Left ventricle myocardium inferior (tissue), 1 donor: ENCODE measurements around the gene DLG5. TPM values are rescaled to one million over a fixed set of nuclear protein-coding genes. Genes with fewer than 3 reads are reported as not detected.

Experiments used
- DNase-seq: peaks from one replicate; pipeline ENCODE4 v3.0.0-alpha.2; 2020
- H3K27ac ChIP-seq: fragments of 200-600 bp; replicated peaks from 2 replicates; pipeline ENCODE4 v1.8.0; 2021
- H3K27me3 ChIP-seq: fragments of 200-600 bp; 2 replicates; pipeline ENCODE4 v1.8.0; 2021; ENCODE audit warnings: low read depth
- H3K36me3 ChIP-seq: fragments of 200-600 bp; 2 replicates; pipeline ENCODE4 v1.8.0; 2021
- H3K4me1 ChIP-seq: fragments of 200-600 bp; 2 replicates; pipeline ENCODE4 v1.8.0; 2021
- H3K4me3 ChIP-seq: fragments of 200-600 bp; 2 replicates; pipeline ENCODE4 v1.8.0; 2021; ENCODE audit warnings: mild to moderate bottlenecking, moderate library complexity
- H3K9me3 ChIP-seq: fragments of 200-600 bp; replicated peaks from 2 replicates; pipeline ENCODE4 v1.8.0; 2021
- intact Hi-C: fragments of 100-400 bp; cut with micrococcal nuclease; formaldehyde crosslinking; loops from one replicate; pipeline ENCODE4 v1.11.0; 2022
- total RNA-seq: library from RNA; stranded (reverse); fragmentation: NEBNext Ultra II Directional; extraction: Animal tissue kit (Norgen Biotek cat#: 25700); gene quantifications from one replicate; pipeline ENCODE4 v1.2.1, GENCODE V29; 2021
- TF ChIP-seq, protein P1 (sequence below): fragments of 200-600 bp; IDR thresholded peaks from 2 replicates; pipeline ENCODE4 v1.8.0; 2021; ENCODE audit warnings: antibody characterized with exemption, mild to moderate bottlenecking, borderline replicate concordance
- donor health status: DM: no; HTN: yes; CAD: no; lungs with severe emphysema.

Gene DLG5
- total RNA-seq, 1 donor from 2014 or later = 8.9 TPM

DNA sequence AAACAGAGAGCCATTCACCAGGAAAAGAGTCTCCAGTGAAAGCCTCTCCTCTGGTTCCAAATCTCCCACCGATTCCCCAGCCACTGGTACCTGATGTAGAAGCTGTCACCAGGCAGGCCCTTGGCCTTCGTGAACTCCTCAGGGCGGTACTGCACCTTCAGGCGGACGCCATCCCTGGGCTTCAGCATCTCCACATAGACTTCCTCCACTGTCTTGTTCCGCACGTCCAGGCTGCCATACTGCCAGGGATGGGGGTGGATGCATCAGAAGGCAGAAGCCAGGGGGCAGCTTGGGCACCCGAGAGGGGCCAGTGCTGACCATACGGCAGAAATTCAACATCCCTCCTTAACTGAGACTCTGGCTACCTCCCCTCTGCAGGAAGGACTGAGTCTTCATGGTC, 118.8 kb downstream of the DLG5 start:
- Histone ChIP-seq H3K4me3 (no peak overlapping the region), H3K27me3 (no peaks in the 10 kb centered on the region), H3K9me3 (no peaks in the 10 kb centered on the region), H3K27ac (no peak overlapping the region), H3K4me1 (no peaks in the 10 kb centered on the region), H3K36me3 (peaks cover 89% of the 10 kb centered on the region)
- TF ChIP-seq, protein P1, sequence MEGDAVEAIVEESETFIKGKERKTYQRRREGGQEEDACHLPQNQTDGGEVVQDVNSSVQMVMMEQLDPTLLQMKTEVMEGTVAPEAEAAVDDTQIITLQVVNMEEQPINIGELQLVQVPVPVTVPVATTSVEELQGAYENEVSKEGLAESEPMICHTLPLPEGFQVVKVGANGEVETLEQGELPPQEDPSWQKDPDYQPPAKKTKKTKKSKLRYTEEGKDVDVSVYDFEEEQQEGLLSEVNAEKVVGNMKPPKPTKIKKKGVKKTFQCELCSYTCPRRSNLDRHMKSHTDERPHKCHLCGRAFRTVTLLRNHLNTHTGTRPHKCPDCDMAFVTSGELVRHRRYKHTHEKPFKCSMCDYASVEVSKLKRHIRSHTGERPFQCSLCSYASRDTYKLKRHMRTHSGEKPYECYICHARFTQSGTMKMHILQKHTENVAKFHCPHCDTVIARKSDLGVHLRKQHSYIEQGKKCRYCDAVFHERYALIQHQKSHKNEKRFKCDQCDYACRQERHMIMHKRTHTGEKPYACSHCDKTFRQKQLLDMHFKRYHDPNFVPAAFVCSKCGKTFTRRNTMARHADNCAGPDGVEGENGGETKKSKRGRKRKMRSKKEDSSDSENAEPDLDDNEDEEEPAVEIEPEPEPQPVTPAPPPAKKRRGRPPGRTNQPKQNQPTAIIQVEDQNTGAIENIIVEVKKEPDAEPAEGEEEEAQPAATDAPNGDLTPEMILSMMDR = no peak
- intact Hi-C loops = no loop called here
- no peak for DNase-seq

DNA sequence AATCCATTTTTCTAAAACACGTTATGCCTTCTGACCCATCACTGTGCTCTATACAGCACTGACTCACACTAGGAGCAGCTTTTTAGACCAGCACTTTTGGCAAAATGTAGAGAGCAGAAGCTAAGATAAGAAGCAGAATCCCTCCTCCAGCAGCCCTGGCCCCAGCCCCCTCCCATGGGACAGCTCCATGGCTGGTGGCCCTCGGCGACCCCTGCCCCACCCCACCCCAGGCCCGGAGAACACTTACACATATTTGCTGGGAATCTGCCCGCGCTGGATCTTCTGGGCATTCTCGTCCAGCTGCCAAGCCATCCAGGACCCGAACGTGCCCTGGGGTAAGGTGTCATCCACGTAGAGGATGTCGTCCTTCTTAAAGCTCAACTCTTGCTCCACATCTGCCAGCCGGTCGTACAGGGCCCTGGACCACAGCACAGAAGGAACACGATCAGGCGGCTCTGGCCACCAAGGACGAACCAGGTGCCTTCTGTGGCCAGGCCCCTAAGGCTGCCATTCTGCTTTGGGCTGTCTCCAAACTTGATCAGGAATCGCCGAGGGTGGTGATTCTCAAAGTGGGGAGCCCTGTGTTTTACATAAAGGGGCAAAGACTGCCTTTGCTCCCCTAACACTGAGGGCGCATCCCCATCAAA, 119.9 kb downstream of the DLG5 start:
- Histone ChIP-seq H3K27ac (no peak overlapping the region), H3K27me3 (no peaks in the 10 kb centered on the region), H3K9me3 (no peaks in the 10 kb centered on the region), H3K36me3 (peaks cover 89% of the 10 kb centered on the region), H3K4me3 (no peak overlapping the region), H3K4me1 (no peaks in the 10 kb centered on the region)
- no peak for DNase-seq
- TF ChIP-seq, protein P1 = no peak
- intact Hi-C loops = no loop called here

DNA sequence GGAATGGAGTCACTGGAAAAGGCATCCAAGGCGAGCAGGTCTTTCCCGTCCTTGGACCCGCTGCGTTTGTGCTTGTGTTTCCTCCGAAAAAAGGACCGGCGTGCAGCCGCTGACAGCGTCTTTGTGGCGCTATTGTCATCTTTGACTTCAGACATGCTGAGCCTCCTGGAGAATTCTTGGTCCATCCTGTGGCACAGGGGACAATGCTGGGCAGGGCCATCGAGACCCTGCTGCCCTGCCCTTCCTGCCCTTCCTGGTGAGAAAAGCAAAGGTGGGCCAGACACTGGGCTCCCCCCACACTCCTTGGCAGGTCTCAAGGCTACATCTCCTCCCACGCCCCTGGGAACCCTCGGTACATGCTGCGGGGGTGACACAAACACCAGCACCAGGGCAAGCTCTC, 120.9 kb downstream of the DLG5 start:
- intact Hi-C loops = no loop called here
- Histone ChIP-seq H3K36me3 (peaks cover 81% of the 10 kb centered on the region), H3K4me1 (no peaks in the 10 kb centered on the region), H3K27me3 (no peaks in the 10 kb centered on the region), H3K4me3 (no peak overlapping the region), H3K9me3 (no peaks in the 10 kb centered on the region), H3K27ac (no peak overlapping the region)
- TF ChIP-seq, protein P1 = no peak
- no peak for DNase-seq

DNA sequence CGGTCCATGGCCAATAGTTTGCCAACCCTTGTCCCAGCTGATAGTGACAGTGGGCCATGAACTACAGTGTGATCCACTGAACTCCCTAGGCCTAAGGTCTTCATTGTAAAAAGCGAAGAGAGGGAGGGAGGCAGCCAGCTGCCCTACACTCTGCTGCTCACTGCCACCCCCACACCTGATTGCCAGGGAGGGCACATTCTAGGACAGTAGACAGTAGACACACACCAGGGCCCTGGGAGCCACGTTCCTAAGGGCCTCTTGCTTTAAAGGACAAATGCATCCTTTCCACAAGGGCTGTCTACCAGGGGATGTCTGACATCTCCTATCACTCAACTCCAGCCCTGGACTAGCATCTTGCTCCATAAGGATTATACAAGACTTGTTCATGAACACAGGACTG, 122.2 kb downstream of the DLG5 start:
- DNase-seq = no peak
- no peaks in the 10 kb centered on the region for H3K4me1 ChIP-seq
- intact Hi-C loops = no loop called here
- TF ChIP-seq, protein P1 = no peak
- no peak overlapping the region for H3K4me3 ChIP-seq
- H3K9me3 ChIP-seq = no peaks in the 10 kb centered on the region
- peaks cover 81% of the 10 kb centered on the region for H3K36me3 ChIP-seq
- H3K27me3 ChIP-seq = no peaks in the 10 kb centered on the region
- no peak overlapping the region for H3K27ac ChIP-seq

DNA sequence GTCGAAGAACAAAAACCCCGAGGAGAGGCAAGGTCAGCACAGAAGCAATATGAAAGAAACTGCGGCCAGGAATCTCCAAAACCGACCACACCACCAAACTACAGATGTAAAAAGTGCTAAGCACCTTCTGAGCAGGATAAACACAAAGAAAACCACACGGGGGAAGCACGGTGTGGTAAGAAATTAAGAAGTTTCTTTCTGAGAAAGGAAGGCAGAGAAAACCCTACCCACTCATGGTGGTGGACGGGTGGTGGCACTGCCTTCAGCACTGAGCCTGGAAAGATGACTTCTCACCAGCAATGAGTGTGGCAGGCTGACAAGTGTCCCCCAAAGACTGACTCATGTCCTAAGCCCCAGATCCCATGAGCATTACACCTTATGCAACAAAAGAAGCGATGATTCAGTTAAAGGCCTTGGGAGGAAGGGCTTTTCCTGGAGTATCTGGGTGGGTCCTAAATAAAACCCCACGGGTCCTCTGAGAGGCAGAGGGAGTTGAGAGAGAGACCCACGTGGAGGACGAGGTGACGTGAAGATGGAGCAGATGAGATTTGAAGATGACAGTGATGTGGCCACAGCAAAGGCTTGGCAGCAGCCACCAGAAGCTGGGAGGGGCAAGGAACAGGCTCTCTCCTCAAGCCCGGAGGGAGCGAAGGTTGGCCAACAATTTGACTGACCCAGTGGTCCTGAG, 124.9 kb downstream of the DLG5 start:
- no peak for DNase-seq
- Histone ChIP-seq H3K9me3 (no peaks in the 10 kb centered on the region), H3K27ac (no peak overlapping the region), H3K4me3 (no peak overlapping the region), H3K27me3 (no peaks in the 10 kb centered on the region), H3K4me1 (no peaks in the 10 kb centered on the region), H3K36me3 (peaks cover 81% of the 10 kb centered on the region)
- intact Hi-C loops = no loop called here
- TF ChIP-seq, protein P1 = no peak
